Suprapubic skin (tissue), 4 donors: ENCODE results near the gene HYKK. TPM values are rescaled to one million over a fixed set of nuclear protein-coding genes. Genes with fewer than 3 reads are reported as not detected.

ENCODE experiments used
- DNase-seq, 2 donors: peaks; one replicate each; pipeline ENCODE4 v3.0.0-alpha.2; 2019; ENCODE audit warnings: low spot score in 2 of 2
- H3K27ac ChIP-seq: fragments of 200-600 bp; sonication (generic); one replicate; pipeline ENCODE4 v1.5.1; 2019
- H3K27me3 ChIP-seq: fragments of 200-600 bp; sonication (generic); one replicate; pipeline ENCODE4 v1.5.1; 2019
- H3K36me3 ChIP-seq: fragments of 200-600 bp; sonication (generic); one replicate; pipeline ENCODE4 v1.5.1; 2019
- H3K4me1 ChIP-seq: fragments of 200-600 bp; sonication (generic); one replicate; pipeline ENCODE4 v1.5.1; 2019
- H3K4me3 ChIP-seq: fragments of 200-600 bp; sonication (generic); one replicate; pipeline ENCODE4 v1.5.1; 2019; ENCODE audit warnings: mild to moderate bottlenecking
- H3K9me3 ChIP-seq: fragments of 200-600 bp; sonication (generic); one replicate; pipeline ENCODE4 v1.5.1; 2019
- EP300 ChIP-seq: sonication (generic); formaldehyde crosslinking; IDR thresholded peaks from one replicate; pipeline ENCODE4 v1.6.1; 2017; ENCODE audit warnings: antibody characterized with exemption
- POLR2A ChIP-seq, 2 donors: fragments of 450-650 bp; IDR thresholded peaks; one replicate each; pipeline ENCODE4 v1.6.1; 2017; ENCODE audit warnings: antibody characterized with exemption in 2 of 2, mild to moderate bottlenecking in 2 of 2, moderate library complexity in 2 of 2
- POLR2AphosphoS5 ChIP-seq, 3 donors: sonication (generic); formaldehyde crosslinking; IDR thresholded peaks; one replicate each; pipeline ENCODE4 v1.6.1; 2017; ENCODE audit warnings: antibody characterized with exemption in 3 of 3
- WGBS: methylation state at CpG from one replicate; pipeline ENCODE4 v1.1.5; 2018; 5-methylcytosine and 5-hydroxymethylcytosine counted together
- total RNA-seq, 4 donors: library from RNA; depleted of rRNA; stranded (reverse); fragments of >200 nt; gene quantifications; one replicate each; pipeline ENCODE4 v1.1.0, GENCODE V29; 2016
- TF ChIP-seq, protein P1 (sequence below), 2 donors: fragments of 200-600 bp in 1 of 2; fragments of 450-650 bp in 1 of 2; sonication (generic) in 1 of 2; IDR thresholded peaks; one replicate each; pipeline ENCODE4 v1.5.1; 2016 to 2019; ENCODE audit warnings: antibody characterized with exemption in 2 of 2, mild to moderate bottlenecking in 1 of 2, moderate library complexity in 1 of 2

The HYKK gene
- total RNA-seq, 4 donors from 2014 or later, result 2.6 to 9.6 (median 6.1) TPM

DNA sequence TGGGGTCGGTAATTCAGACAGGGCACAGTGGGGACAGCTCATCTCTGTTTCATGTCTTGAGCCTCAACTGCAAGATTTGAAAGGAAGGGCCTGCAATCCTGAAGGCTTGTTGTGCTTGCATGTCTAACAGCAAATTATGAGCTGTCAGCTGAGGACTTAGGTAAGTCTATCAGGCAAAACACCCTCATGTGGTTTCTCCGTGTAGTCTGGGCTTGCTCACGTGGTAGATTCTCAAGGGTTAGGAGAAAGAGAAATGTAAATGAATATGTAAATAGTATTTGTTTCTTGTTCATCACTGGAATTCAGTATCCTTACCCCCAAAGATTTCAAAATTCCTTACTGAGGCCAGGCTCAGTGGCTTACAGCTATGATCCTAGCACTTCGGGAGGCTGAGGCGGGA lies 30.1 kb upstream of the HYKK start:
- no peaks in the 10 kb centered on the region for H3K4me1 ChIP-seq
- H3K27ac ChIP-seq, result no peak overlapping the region
- no peak for DNase-seq
- TF ChIP-seq POLR2AphosphoS5 (IDR thresholded peaks at IDR 0.05), result no peak
- TF ChIP-seq, protein P1, sequence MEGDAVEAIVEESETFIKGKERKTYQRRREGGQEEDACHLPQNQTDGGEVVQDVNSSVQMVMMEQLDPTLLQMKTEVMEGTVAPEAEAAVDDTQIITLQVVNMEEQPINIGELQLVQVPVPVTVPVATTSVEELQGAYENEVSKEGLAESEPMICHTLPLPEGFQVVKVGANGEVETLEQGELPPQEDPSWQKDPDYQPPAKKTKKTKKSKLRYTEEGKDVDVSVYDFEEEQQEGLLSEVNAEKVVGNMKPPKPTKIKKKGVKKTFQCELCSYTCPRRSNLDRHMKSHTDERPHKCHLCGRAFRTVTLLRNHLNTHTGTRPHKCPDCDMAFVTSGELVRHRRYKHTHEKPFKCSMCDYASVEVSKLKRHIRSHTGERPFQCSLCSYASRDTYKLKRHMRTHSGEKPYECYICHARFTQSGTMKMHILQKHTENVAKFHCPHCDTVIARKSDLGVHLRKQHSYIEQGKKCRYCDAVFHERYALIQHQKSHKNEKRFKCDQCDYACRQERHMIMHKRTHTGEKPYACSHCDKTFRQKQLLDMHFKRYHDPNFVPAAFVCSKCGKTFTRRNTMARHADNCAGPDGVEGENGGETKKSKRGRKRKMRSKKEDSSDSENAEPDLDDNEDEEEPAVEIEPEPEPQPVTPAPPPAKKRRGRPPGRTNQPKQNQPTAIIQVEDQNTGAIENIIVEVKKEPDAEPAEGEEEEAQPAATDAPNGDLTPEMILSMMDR (IDR thresholded peaks at IDR 0.05), result no peak
- TF ChIP-seq EP300, result no peak
- TF ChIP-seq POLR2A (IDR thresholded peaks at IDR 0.05), result no peak
- 72% methylated on average over 5 of the region's 5 CpGs for WGBS
- no peak overlapping the region for H3K4me3 ChIP-seq
- no peaks in the 10 kb centered on the region for H3K9me3 ChIP-seq
- no peaks in the 10 kb centered on the region for H3K27me3 ChIP-seq
- peaks cover 71% of the 10 kb centered on the region for H3K36me3 ChIP-seq

DNA sequence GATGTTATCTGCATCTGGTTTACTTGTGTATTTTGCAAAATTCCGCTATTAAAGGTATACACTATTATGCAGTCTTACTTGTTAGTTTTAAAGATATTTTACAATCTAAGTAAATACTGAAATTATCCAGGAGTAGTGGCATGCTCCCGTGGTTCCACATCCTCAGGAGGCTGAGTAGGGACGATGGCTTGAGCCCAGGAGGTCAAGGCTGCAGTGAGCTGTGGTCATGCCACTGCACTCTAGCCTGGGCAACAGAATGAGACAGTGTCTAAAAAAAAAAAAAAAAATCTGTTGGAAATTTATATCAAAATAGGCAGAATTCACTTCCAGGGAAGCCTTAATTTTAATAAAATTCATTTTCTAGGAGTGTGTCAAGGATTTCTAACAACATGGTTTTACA lies 27.7 kb upstream of the HYKK start:
- Histone ChIP-seq H3K4me1 (no peaks in the 10 kb centered on the region), H3K9me3 (no peaks in the 10 kb centered on the region), H3K27ac (no peak overlapping the region), H3K4me3 (no peak overlapping the region), H3K27me3 (no peaks in the 10 kb centered on the region), H3K36me3 (peaks cover 69% of the 10 kb centered on the region)
- DNase-seq, result no peak
- WGBS, result 96% methylated on average over 3 of the region's 3 CpGs
- TF ChIP-seq POLR2A (IDR thresholded peaks at IDR 0.05), result no peak
- TF ChIP-seq POLR2AphosphoS5 (IDR thresholded peaks at IDR 0.05), result no peak
- TF ChIP-seq EP300, result no peak

DNA sequence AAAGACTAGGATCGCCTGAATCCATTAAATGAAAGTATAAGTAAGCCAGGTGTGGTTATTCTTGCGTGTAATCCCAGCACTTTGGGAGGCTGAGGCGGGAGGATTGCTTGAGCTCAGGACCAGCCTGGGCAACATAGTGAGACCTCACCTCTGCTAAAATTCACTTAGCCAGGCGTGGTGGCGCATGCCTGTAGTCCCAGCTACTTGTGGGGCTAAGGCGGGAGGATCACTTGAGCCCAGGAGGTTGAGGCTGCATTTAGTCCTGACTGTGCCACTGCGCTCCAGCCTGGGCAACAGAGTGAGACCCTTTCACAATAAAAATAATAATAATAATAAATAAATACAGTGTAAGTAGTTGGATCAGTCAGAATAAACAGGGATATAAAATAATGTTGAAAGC lies 25.5 kb upstream of the HYKK start:
- WGBS, result 92% methylated on average over 7 of the region's 7 CpGs
- Histone ChIP-seq H3K27ac (no peak overlapping the region), H3K36me3 (peaks cover 75% of the 10 kb centered on the region), H3K9me3 (no peaks in the 10 kb centered on the region), H3K4me3 (no peak overlapping the region), H3K27me3 (no peaks in the 10 kb centered on the region), H3K4me1 (no peaks in the 10 kb centered on the region)
- no peak for DNase-seq
- no peak for TF ChIP-seq POLR2AphosphoS5 (IDR thresholded peaks at IDR 0.05)
- no peak for TF ChIP-seq POLR2A (IDR thresholded peaks at IDR 0.05)
- TF ChIP-seq, protein P1 (IDR thresholded peaks at IDR 0.05), result no peak
- TF ChIP-seq EP300, result no peak

DNA sequence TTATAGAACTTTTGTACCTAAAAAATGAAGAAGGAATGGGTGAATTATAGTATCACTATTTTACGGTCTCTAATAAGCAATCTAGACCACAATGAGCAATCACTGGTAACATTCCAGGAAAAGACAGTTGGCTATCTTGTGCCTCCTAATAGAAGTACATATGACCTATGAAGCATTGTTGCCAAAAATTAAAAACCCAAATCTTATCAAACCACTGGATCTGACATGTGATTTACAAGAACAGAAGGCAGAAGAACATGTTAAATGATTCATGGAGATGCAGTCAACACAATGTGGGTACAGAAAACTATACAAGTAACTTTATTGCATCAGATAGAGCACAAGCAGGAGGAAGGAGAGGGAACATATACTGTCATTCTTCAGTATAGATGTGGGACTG lies 14.5 kb upstream of the HYKK start:
- peaks cover 5% of the 10 kb centered on the region for H3K4me1 ChIP-seq
- H3K27ac ChIP-seq, result no peak overlapping the region
- no peak for DNase-seq
- WGBS, result 49% methylated on average over 1 of the region's 1 CpG
- H3K4me3 ChIP-seq, result no peak overlapping the region
- peaks cover 68% of the 10 kb centered on the region for H3K36me3 ChIP-seq
- no peak for TF ChIP-seq POLR2AphosphoS5 (IDR thresholded peaks at IDR 0.05)
- TF ChIP-seq EP300, result no peak
- no peak for TF ChIP-seq POLR2A (IDR thresholded peaks at IDR 0.05)
- TF ChIP-seq, protein P1 (IDR thresholded peaks at IDR 0.05), result no peak
- no peaks in the 10 kb centered on the region for H3K27me3 ChIP-seq
- H3K9me3 ChIP-seq, result no peaks in the 10 kb centered on the region

DNA sequence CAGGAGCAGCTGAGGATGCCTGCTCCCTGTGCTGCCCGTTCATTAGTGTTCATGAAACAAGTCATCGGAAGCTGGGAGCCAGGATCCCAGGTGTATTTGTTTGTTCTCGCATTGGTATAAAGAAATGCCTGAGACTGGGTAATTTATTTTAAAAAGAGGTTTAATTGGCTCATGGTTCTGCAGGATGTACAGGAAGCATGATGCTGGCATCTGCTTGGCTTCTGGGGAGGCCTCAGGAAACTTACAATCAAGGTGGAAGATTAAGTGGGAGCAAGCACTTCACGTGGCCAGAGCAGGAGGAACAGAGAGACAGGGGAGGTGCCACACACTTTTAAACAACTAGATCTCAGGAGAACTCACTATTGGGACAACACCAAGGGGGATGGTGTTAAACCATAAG lies 5.5 kb upstream of the HYKK start:
- Histone ChIP-seq H3K4me1 (peaks cover 2% of the 10 kb centered on the region), H3K4me3 (no peak overlapping the region), H3K27me3 (no peaks in the 10 kb centered on the region), H3K36me3 (peaks cover 39% of the 10 kb centered on the region), H3K9me3 (no peaks in the 10 kb centered on the region), H3K27ac (no peak overlapping the region)
- WGBS, result 73% methylated on average over 4 of the region's 4 CpGs
- DNase-seq, result no peak
- TF ChIP-seq EP300 (no peak), POLR2A (IDR thresholded peaks at IDR 0.05) (no peak), POLR2AphosphoS5 (IDR thresholded peaks at IDR 0.05) (no peak)
- TF ChIP-seq, protein P1 (IDR thresholded peaks at IDR 0.05), result no peak

DNA sequence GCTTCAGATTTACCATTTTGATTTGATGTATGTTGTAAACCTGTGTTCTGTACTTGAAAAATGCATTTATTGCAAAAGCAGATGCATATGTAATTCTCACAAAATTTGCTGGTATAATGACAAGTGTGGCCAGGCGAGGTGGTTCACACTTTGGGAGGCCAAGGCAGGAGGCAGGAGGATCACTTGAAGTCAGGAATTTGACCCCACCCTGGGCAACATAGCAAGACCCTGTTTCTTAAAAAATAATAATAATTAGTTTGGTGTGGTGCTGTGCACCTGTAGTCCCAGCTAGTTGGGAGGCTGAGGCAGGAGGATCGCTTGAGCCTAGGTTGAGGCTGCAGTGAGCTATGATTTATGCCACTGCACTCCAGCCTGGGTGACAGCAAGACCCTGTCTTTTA lies 4.7 kb upstream of the HYKK start:
- WGBS, result 89% methylated on average over 2 of the region's 2 CpGs
- peaks cover 5% of the 10 kb centered on the region for H3K4me1 ChIP-seq
- H3K27ac ChIP-seq, result no peak overlapping the region
- no peaks in the 10 kb centered on the region for H3K27me3 ChIP-seq
- no peak for DNase-seq
- TF ChIP-seq EP300, result no peak
- no peak for TF ChIP-seq POLR2A (IDR thresholded peaks at IDR 0.05)
- no peak for TF ChIP-seq POLR2AphosphoS5 (IDR thresholded peaks at IDR 0.05)
- TF ChIP-seq, protein P1 (IDR thresholded peaks at IDR 0.05), result no peak
- no peaks in the 10 kb centered on the region for H3K9me3 ChIP-seq
- H3K36me3 ChIP-seq, result peaks cover 32% of the 10 kb centered on the region
- no peak overlapping the region for H3K4me3 ChIP-seq
